ENCODE measurements around the gene ADRA2B.

Gene ADRA2B

GRCh38 chr2:96138179-96139145, 22.1 kb upstream of the ADRA2B start, which contains the start of gene ASTL:
ASTL (minus strand) TSS chr2:96138502; CDS start chr2:96138436, 66 bp downstream.
- H3K4me1 Mint-ChIP-seq = peaks cover 54% of the 10 kb centered on the region

GRCh38 chr2:96137321-96138178, 21.2 kb upstream of the ADRA2B start:
- Mint-ChIP-seq H3K27me3 (no peaks in the 10 kb centered on the region), H3K4me1 (peaks cover 47% of the 10 kb centered on the region), H3K9me3 (no peaks in the 10 kb centered on the region), H3K4me3 (peak overlapping the region; percentile 53), H3K27ac (ENCODE audit: low read depth) (peak overlapping the region; percentile 81), H3K36me3 (ENCODE audit: insufficient read depth) (peaks cover 30% of the 10 kb centered on the region)
- DNase-seq (ENCODE audit: low spot score in 2 of 2) (no peak), ATAC-seq (replicated peaks; ENCODE audit: extremely low read depth, poor library complexity, severe bottlenecking) (peak; percentile 39)

More at GRCh38 chr2:96138179-96139145, 22.1 kb upstream of the ADRA2B start, which contains the start of gene ASTL:
- H3K27ac Mint-ChIP-seq (ENCODE audit: low read depth) = peak within 1 kb of the TSS; percentile 81
- peak within 1 kb of the TSS; percentile 53 for H3K4me3 Mint-ChIP-seq
- DNase-seq (ENCODE audit: low spot score in 2 of 2) (peak in 1 of 2 donors; percentile 49), ATAC-seq (replicated peaks; ENCODE audit: extremely low read depth, poor library complexity, severe bottlenecking) (peak; percentile 26)
- no peaks in the 10 kb centered on the region for H3K27me3 Mint-ChIP-seq
- H3K9me3 Mint-ChIP-seq = no peaks in the 10 kb centered on the region
- H3K36me3 Mint-ChIP-seq (ENCODE audit: insufficient read depth) = peaks cover 38% of the 10 kb centered on the region

DNA sequence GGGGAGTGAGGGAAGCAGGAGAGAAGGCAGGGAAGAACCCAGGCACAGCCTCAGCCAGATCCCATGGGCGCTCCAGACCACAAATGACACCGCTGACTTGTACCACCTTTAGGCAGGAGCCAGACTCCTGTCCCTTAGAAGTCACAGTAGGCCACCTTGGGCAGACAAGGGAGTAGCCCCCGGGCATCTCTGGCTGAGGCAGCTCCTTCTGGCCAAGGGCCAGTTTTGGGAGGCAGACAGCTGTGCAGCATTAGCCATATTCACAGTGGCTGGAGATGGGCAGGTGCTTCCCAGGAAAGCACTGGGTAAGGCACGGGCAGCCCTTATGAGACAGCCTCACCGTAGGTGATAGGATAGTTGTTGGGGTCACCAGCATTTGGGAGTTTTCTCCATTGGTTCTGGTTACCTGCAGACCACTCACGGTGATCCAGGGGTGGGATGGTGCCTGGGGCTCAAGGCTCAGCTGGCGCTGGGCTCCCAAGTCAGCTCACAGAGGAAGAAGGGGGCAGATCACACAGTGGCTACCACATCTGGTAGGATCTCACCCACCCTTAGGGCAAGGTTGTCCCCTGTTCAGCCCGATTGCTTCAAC, 19.9 kb upstream of the ADRA2B start:
- ATAC-seq (replicated peaks; ENCODE audit: extremely low read depth, poor library complexity, severe bottlenecking) (no peak), DNase-seq (ENCODE audit: low spot score in 2 of 2) (no peak)
- no peak overlapping the region for H3K4me3 Mint-ChIP-seq
- no peaks in the 10 kb centered on the region for H3K9me3 Mint-ChIP-seq
- no peaks in the 10 kb centered on the region for H3K27me3 Mint-ChIP-seq
- H3K4me1 Mint-ChIP-seq = peaks cover 43% of the 10 kb centered on the region
- H3K27ac Mint-ChIP-seq (ENCODE audit: low read depth) = peak overlapping the region; percentile 81
- peaks cover 21% of the 10 kb centered on the region for H3K36me3 Mint-ChIP-seq (ENCODE audit: insufficient read depth)

GRCh38 chr2:96135621-96136020, 19.2 kb upstream of the ADRA2B start:
- H3K36me3 Mint-ChIP-seq (ENCODE audit: insufficient read depth) = peaks cover 23% of the 10 kb centered on the region
- ATAC-seq (replicated peaks; ENCODE audit: extremely low read depth, poor library complexity, severe bottlenecking) = no peak
- H3K27ac Mint-ChIP-seq (ENCODE audit: low read depth) = no peak overlapping the region
- no peaks in the 10 kb centered on the region for H3K9me3 Mint-ChIP-seq
- peaks cover 45% of the 10 kb centered on the region for H3K4me1 Mint-ChIP-seq
- no peaks in the 10 kb centered on the region for H3K27me3 Mint-ChIP-seq
- no peak for DNase-seq (ENCODE audit: low spot score in 2 of 2)
- H3K4me3 Mint-ChIP-seq = no peak overlapping the region

- peaks cover 27% of the 10 kb centered on the region for H3K36me3 Mint-ChIP-seq (ENCODE audit: insufficient read depth)
Measured at GRCh38 chr2:96135171-96135570, 18.8 kb upstream of the ADRA2B start.

DNA sequence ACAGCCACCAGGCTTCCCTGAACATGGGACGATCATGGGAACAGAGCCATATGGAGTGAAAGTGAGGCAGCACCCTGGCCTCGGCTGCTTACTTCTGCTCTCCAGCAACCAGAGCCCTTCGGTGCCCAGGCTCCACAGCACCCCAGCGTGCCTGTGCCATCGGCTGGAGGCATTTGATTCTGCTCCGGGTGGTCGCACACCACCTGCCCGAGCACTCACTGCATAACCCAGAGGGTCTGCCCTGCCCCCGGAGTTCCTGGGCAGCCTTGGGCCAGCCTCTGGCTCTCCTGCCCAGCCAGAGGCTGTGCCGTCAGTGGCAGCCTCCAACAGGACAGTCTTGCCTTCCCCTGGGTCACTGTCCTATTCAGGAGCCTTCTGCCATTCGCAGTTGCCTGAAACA, 18.1 kb upstream of the ADRA2B start:
- peaks cover 51% of the 10 kb centered on the region for H3K4me1 Mint-ChIP-seq
- H3K27me3 Mint-ChIP-seq = no peaks in the 10 kb centered on the region
- no peak overlapping the region for H3K4me3 Mint-ChIP-seq
- peaks cover 29% of the 10 kb centered on the region for H3K36me3 Mint-ChIP-seq (ENCODE audit: insufficient read depth)
- ATAC-seq (replicated peaks; ENCODE audit: extremely low read depth, poor library complexity, severe bottlenecking) (no peak), DNase-seq (ENCODE audit: low spot score in 2 of 2) (no peak)
- H3K9me3 Mint-ChIP-seq = no peaks in the 10 kb centered on the region
- peak overlapping the region; percentile 87 for H3K27ac Mint-ChIP-seq (ENCODE audit: low read depth)

More at GRCh38 chr2:96135171-96135570, 18.8 kb upstream of the ADRA2B start:
- DNase-seq (ENCODE audit: low spot score in 2 of 2) (no peak), ATAC-seq (replicated peaks; ENCODE audit: extremely low read depth, poor library complexity, severe bottlenecking) (no peak)
- H3K4me3 Mint-ChIP-seq = no peak overlapping the region
- no peaks in the 10 kb centered on the region for H3K9me3 Mint-ChIP-seq
- H3K27ac Mint-ChIP-seq (ENCODE audit: low read depth) = peak overlapping the region; percentile 87
- H3K27me3 Mint-ChIP-seq = no peaks in the 10 kb centered on the region
- H3K4me1 Mint-ChIP-seq = peaks cover 45% of the 10 kb centered on the region

GRCh38 chr2:96131813-96132745, 15.7 kb upstream of the ADRA2B start:
- H3K9me3 Mint-ChIP-seq = no peaks in the 10 kb centered on the region
- H3K27me3 Mint-ChIP-seq = no peaks in the 10 kb centered on the region
- ATAC-seq (replicated peaks; ENCODE audit: extremely low read depth, poor library complexity, severe bottlenecking) (no peak), DNase-seq (ENCODE audit: low spot score in 2 of 2) (no peak)
- H3K36me3 Mint-ChIP-seq (ENCODE audit: insufficient read depth) = peaks cover 24% of the 10 kb centered on the region
- H3K4me1 Mint-ChIP-seq = peaks cover 34% of the 10 kb centered on the region
- peak overlapping the region; percentile 90 for H3K27ac Mint-ChIP-seq (ENCODE audit: low read depth)
- H3K4me3 Mint-ChIP-seq = peak overlapping the region; percentile 64

GRCh38 chr2:96131152-96131812, 14.9 kb upstream of the ADRA2B start:
- peak overlapping the region; percentile 90 for H3K27ac Mint-ChIP-seq (ENCODE audit: low read depth)
- no peaks in the 10 kb centered on the region for H3K9me3 Mint-ChIP-seq
- peaks cover 31% of the 10 kb centered on the region for H3K4me1 Mint-ChIP-seq
- no peaks in the 10 kb centered on the region for H3K27me3 Mint-ChIP-seq
- ATAC-seq (replicated peaks; ENCODE audit: extremely low read depth, poor library complexity, severe bottlenecking) = peak; percentile 38
- peaks cover 23% of the 10 kb centered on the region for H3K36me3 Mint-ChIP-seq (ENCODE audit: insufficient read depth)
- no peak for DNase-seq (ENCODE audit: low spot score in 2 of 2)
- H3K4me3 Mint-ChIP-seq = peak overlapping the region; percentile 64

- H3K27me3 Mint-ChIP-seq = no peaks in the 10 kb centered on the region
- ATAC-seq (replicated peaks; ENCODE audit: extremely low read depth, poor library complexity, severe bottlenecking) (no peak), DNase-seq (ENCODE audit: low spot score in 2 of 2) (no peak)
- H3K27ac Mint-ChIP-seq (ENCODE audit: low read depth) = peak overlapping the region; percentile 90
- H3K4me3 Mint-ChIP-seq = peak overlapping the region; percentile 23
- peaks cover 20% of the 10 kb centered on the region for H3K36me3 Mint-ChIP-seq (ENCODE audit: insufficient read depth)
- no peaks in the 10 kb centered on the region for H3K9me3 Mint-ChIP-seq
- peaks cover 31% of the 10 kb centered on the region for H3K4me1 Mint-ChIP-seq
Measured at GRCh38 chr2:96130483-96130882, 14.1 kb upstream of the ADRA2B start.

GRCh38 chr2:96129528-96130120, 13.3 kb upstream of the ADRA2B start:
- H3K27ac Mint-ChIP-seq (ENCODE audit: low read depth) = peak overlapping the region; percentile 90
- no peak for DNase-seq (ENCODE audit: low spot score in 2 of 2)

DNA sequence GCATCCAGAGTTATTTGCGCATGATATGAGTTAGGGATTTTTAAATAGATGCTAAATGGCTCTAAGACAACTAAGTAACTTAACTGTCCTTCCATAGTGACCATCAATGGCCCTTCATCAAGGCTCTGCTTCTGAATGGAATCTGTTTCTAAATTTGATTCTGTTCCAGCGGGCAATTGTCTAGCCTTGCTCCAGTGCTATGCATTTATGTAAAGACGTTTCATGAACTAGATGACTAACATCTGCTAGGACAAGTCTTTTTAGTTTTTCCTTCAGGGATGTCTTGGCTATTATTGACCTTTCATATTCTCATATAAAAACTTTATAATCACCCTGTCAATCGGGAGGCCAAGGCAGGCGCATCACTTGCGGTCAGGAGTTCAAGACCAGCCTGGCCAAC, 12.1 kb upstream of the ADRA2B start:
- DNase-seq (ENCODE audit: low spot score in 2 of 2) (no peak), ATAC-seq (replicated peaks; ENCODE audit: extremely low read depth, poor library complexity, severe bottlenecking) (no peak)
- H3K27ac Mint-ChIP-seq (ENCODE audit: low read depth) = no peak overlapping the region
- peaks cover 31% of the 10 kb centered on the region for H3K4me1 Mint-ChIP-seq
- no peaks in the 10 kb centered on the region for H3K27me3 Mint-ChIP-seq
- H3K4me3 Mint-ChIP-seq = no peak overlapping the region
- H3K36me3 Mint-ChIP-seq (ENCODE audit: insufficient read depth) = peaks cover 13% of the 10 kb centered on the region
- no peaks in the 10 kb centered on the region for H3K9me3 Mint-ChIP-seq

More at GRCh38 chr2:96129528-96130120, 13.3 kb upstream of the ADRA2B start:
- peak; percentile 79 for ATAC-seq (replicated peaks; ENCODE audit: extremely low read depth, poor library complexity, severe bottlenecking)
- H3K9me3 Mint-ChIP-seq = no peaks in the 10 kb centered on the region
- H3K4me1 Mint-ChIP-seq = peaks cover 31% of the 10 kb centered on the region
- peaks cover 14% of the 10 kb centered on the region for H3K36me3 Mint-ChIP-seq (ENCODE audit: insufficient read depth)
- peak overlapping the region; percentile 23 for H3K4me3 Mint-ChIP-seq
- H3K27me3 Mint-ChIP-seq = no peaks in the 10 kb centered on the region
